GM12878 (cell line): ENCODE data around the gene ADAMTSL5. TPM values are rescaled to one million over a fixed set of nuclear protein-coding genes. Genes with fewer than 3 reads are reported as not detected.

Experiments used
- ATAC-seq: fragments of 200-7000 bp; cut with Tn5 transposase; 3 replicates; pipeline ENCODE4 v1.9.1; 2020; ENCODE audit warnings: mild to moderate bottlenecking, moderate library complexity
- BruUV-seq: library from RNA; stranded (reverse); fragments of 400-500 nt; replicated peaks from 2 replicates; lab custom pipeline; 2021; lab: Mats Ljungman, UMichigan
- CTCF ChIA-PET: fragments of 300-600 bp; sonication (Branson Sonifier 250); formaldehyde crosslinking; extraction: SDS; loops from one replicate; lab custom pipeline; 2021; ENCODE audit warnings: inconsistent platforms; lab: Yijun Ruan, JAX
- POLR2A ChIA-PET: fragments of 350-600 bp; formaldehyde crosslinking; extraction: SDS; loops from one replicate; lab custom pipeline; 2021; ENCODE audit warnings: inconsistent platforms; lab: Charles Lee
- RAD21 ChIA-PET: fragments of 300-600 bp; sonication (Branson Sonifier 250); formaldehyde crosslinking; loops from one replicate; lab custom pipeline; 2023; ENCODE audit warnings: antibody characterized with exemption; ENCODE audit not compliant: unreplicated experiment; lab: Charles Lee
- SMC1A ChIA-PET: fragments of 300-600 bp; sonication (Branson Sonifier 250); formaldehyde crosslinking; loops from one replicate; lab custom pipeline; 2023; ENCODE audit not compliant: unreplicated experiment, uncharacterized antibody; lab: Charles Lee
- DNase-seq: peaks from one replicate; pipeline ENCODE4 v3.0.0-alpha.2; 2011; ENCODE audit warnings: low read depth, low spot score
- FAIRE-seq: peaks from 3 replicates; lab custom pipeline; 2011; peaks lifted over from hg19 to GRCh38; lab: Jason Lieb, UNC
- H2AFZ ChIP-seq: 2 replicates; pipeline ENCODE4 v1.6.0; 2011; ENCODE audit warnings: low read depth, low read length, control low read depth; ENCODE audit not compliant: control insufficient read depth
- H3K27ac ChIP-seq: 2 replicates; pipeline ENCODE4 v1.5.1; 2011; ENCODE audit warnings: control low read depth; ENCODE audit not compliant: control insufficient read depth, insufficient read depth
- H3K27me3 ChIP-seq, 2 experiments: replicated peaks in 1 of 2; 2 replicates each; pipeline versions ENCODE4 v1.6.0 to v1.6.1; 2011; ENCODE audit warnings: low read length in 1 of 2; ENCODE audit not compliant: control insufficient read depth in 2 of 2, insufficient read depth in 2 of 2
- H3K36me3 ChIP-seq, 2 experiments: 2 replicates each; pipeline ENCODE4 v1.5.1; 2011; ENCODE audit warnings: low read length in 1 of 2; ENCODE audit not compliant: control insufficient read depth in 2 of 2, insufficient read depth in 2 of 2
- H3K4me1 ChIP-seq: 2 replicates; pipeline ENCODE4 v1.6.1; 2011; ENCODE audit warnings: mild to moderate bottlenecking, low read length, moderate library complexity, mixed read lengths; ENCODE audit not compliant: control insufficient read depth, insufficient read depth
- H3K4me2 ChIP-seq: 2 replicates; pipeline ENCODE4 v1.6.0; 2011; ENCODE audit warnings: control low read depth; ENCODE audit not compliant: control insufficient read depth, insufficient read depth
- H3K4me3 ChIP-seq: fragments of 200-600 bp; sonication (generic); 2 replicates; pipeline ENCODE4 v1.5.1; 2016
- H3K79me2 ChIP-seq: 2 replicates; pipeline ENCODE4 v1.6.0; 2011; ENCODE audit warnings: low read length; ENCODE audit not compliant: control insufficient read depth, insufficient read depth
- H3K9ac ChIP-seq: 2 replicates; pipeline ENCODE4 v1.8.0; 2011; ENCODE audit warnings: low read length, control low read depth, mixed read lengths; ENCODE audit not compliant: control insufficient read depth, insufficient read depth
- H3K9me3 ChIP-seq: replicated peaks from 3 replicates; pipeline ENCODE4 v1.5.1; 2011; ENCODE audit warnings: mild to moderate bottlenecking, low read length; ENCODE audit not compliant: control insufficient read depth, insufficient read depth
- H4K20me1 ChIP-seq: 2 replicates; pipeline ENCODE4 v1.6.0; 2011; ENCODE audit not compliant: control insufficient read depth, insufficient read depth
- BRCA1 ChIP-seq: IDR thresholded peaks from 2 replicates; pipeline ENCODE4 v1.6.1; 2011; ENCODE audit warnings: low read depth, low read length, improper control_type of control experiment
- CEBPB ChIP-seq, 2 experiments: fragments of 150-350 bp in 1 of 2; IDR thresholded peaks; 2 replicates each; pipeline ENCODE4 v1.6.1; 2012 to 2014; ENCODE audit warnings: low read depth in 2 of 2, low read length in 2 of 2, borderline replicate concordance in 1 of 2, inconsistent platforms in 1 of 2
- HCFC1 ChIP-seq: fragments of 150-350 bp; IDR thresholded peaks from 2 replicates; pipeline ENCODE4 v1.6.1; 2014; ENCODE audit warnings: low read length
- JUNB ChIP-seq: IDR thresholded peaks from 2 replicates; pipeline ENCODE4 v1.6.1; 2016; ENCODE audit warnings: antibody characterized with exemption, mild to moderate bottlenecking
- MEF2B ChIP-seq: fragments of 450-650 bp; IDR thresholded peaks from 2 replicates; pipeline ENCODE4 v1.6.1; 2018; ENCODE audit warnings: mild to moderate bottlenecking, moderate library complexity; ENCODE audit not compliant: partially characterized antibody, poor library complexity, severe bottlenecking
- PAX8 ChIP-seq: fragments of 450-650 bp; IDR thresholded peaks from 2 replicates; pipeline ENCODE4 v1.6.1; 2017; ENCODE audit warnings: mild to moderate bottlenecking, moderate library complexity
- POLR2AphosphoS5 ChIP-seq: IDR thresholded peaks from 2 replicates; pipeline ENCODE4 v1.6.1; 2011; ENCODE audit warnings: mild to moderate bottlenecking, low read length, inconsistent platforms
- ZNF384 ChIP-seq: IDR thresholded peaks from 2 replicates; pipeline ENCODE4 v1.6.1; 2012; ENCODE audit warnings: low read depth, mild to moderate bottlenecking, low read length, improper control_type of control experiment, borderline replicate concordance
- WGBS: methylation state at CpG from one replicate; pipeline ENCODE4 v1.1.6; 2016; ENCODE audit warnings: low lambda C conversion rate; ENCODE audit not compliant: insufficient replicate concordance, insufficient coverage; ENCODE audit errors: missing lambda C conversion rate; 5-methylcytosine and 5-hydroxymethylcytosine counted together
- in situ Hi-C: fragments of 300-500 bp; cut with MboI; formaldehyde crosslinking; loops from 9 replicates; pipeline ENCODE4 v1.14.3; 2018; ENCODE audit warnings: mixed read lengths
- intact Hi-C: fragments of 100-400 bp; cut with micrococcal nuclease; formaldehyde crosslinking; loops from one replicate; pipeline ENCODE4 v1.14.2; 2022; ENCODE audit not compliant: unreplicated experiment
- polyA plus RNA-seq, 11 experiments: library from polyadenylated mRNA; depleted of rRNA in 4 of 11; unstranded in 6 of 11; stranded (reverse) in 5 of 11; fragments of >200 nt; fragmentation: Nextera tagmentation in 4 of 11; fragmentation: Illumina TruSeq in 1 of 11; extraction: Ambion mirVana in 4 of 11; extraction: Trizol in 1 of 11; gene quantifications; 1 replicate in 1 of 11; 2 replicates in 10 of 11; pipeline versions ENCODE4 v1.2.1 to v1.2.3, GENCODE V29; 2011 to 2016; ENCODE audit warnings: inconsistent platforms in 2 of 11, missing spikeins in 2 of 11, low read depth in 1 of 11
- total RNA-seq, 4 experiments: library from RNA; depleted of rRNA in 3 of 4; stranded (reverse); fragments of >200 nt in 3 of 4; fragmentation: Illumina TruSeq in 1 of 4; extraction: Trizol in 1 of 4; gene quantifications; 2 replicates each; pipeline versions ENCODE4 v1.2.1 to v1.2.3, GENCODE V29; 2013 to 2021
- TF ChIP-seq, protein P1 (sequence below): fragments of 450-650 bp; IDR thresholded peaks from 2 replicates; pipeline ENCODE4 v1.6.1; 2017; ENCODE audit warnings: mild to moderate bottlenecking, low read depth, inconsistent platforms; ENCODE audit not compliant: poor library complexity, severe bottlenecking

ADAMTSL5 gene
- total and polyA plus RNA-seq, 10 of the 15 experiments (the other 5 are each of a cell fraction or from before 2014, with no cell fraction given): 0.04 to 0.83 (median 0.32) TPM; not detected in 4

DNA sequence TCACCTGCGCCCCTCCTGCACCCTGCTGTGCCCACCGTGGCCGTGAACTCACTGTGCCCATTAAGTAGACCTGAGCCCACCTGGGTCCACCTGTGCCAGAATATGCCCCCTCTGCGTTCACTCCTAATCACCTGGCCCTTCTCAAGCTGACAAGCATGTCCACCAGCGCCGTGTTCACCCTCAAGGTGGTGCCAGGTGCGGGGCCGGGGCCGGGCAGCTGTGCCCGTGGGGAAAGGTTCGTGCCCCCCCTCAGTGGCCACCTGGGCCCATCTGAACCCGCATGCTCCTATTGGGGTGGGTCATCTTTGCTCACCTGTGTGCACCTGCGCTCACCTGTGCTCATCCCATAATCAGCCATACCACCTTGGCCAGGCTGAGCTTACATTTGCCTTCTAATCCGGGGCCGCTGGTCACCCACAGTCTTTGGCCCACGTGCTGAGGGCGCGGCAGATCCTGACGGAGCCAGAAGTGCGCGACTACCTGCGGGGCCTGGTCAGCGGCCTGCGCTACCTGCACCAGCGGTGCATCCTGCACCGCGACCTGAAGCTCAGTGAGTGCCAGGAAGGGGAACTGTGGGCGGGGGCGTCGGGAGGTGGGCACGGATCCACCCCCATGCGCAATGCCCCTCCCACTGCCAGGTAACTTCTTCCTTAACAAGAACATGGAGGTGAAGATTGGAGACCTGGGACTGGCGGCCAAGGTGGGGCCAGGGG, 13.4 kb upstream of the ADAMTSL5 start:
- Histone ChIP-seq H3K27me3 (peaks cover 0 to 2% of the 10 kb centered on the region in 2 experiments; a peak in 3 of 4 replicates), H4K20me1 (no peaks in the 10 kb centered on the region), H2AFZ (no peak overlapping the region), H3K4me3 (no peak overlapping the region), H3K4me1 (no peaks in the 10 kb centered on the region), H3K9me3 (no peaks in the 10 kb centered on the region), H3K4me2 (no peak overlapping the region), H3K9ac (no peak overlapping the region), H3K79me2 (no peaks in the 10 kb centered on the region), H3K36me3 (no peaks in the 10 kb centered on the region), H3K27ac (no peak overlapping the region)
- SMC1A ChIA-PET: no interaction called here
- no peak for FAIRE-seq
- intact Hi-C loops: no loop called here
- CTCF ChIA-PET: no interaction called here
- TF ChIP-seq BRCA1 (no peak), HCFC1 (no peak), ZNF384 (no peak), CEBPB (IDR thresholded peaks at IDR 0.05; ENCODE audit: borderline replicate concordance in 1 of 2, low read depth in 2 of 2, low read length in 2 of 2) (no peak), MEF2B (no peak), PAX8 (no peak), JUNB (no peak), POLR2AphosphoS5 (no peak)
- TF ChIP-seq, protein P1, sequence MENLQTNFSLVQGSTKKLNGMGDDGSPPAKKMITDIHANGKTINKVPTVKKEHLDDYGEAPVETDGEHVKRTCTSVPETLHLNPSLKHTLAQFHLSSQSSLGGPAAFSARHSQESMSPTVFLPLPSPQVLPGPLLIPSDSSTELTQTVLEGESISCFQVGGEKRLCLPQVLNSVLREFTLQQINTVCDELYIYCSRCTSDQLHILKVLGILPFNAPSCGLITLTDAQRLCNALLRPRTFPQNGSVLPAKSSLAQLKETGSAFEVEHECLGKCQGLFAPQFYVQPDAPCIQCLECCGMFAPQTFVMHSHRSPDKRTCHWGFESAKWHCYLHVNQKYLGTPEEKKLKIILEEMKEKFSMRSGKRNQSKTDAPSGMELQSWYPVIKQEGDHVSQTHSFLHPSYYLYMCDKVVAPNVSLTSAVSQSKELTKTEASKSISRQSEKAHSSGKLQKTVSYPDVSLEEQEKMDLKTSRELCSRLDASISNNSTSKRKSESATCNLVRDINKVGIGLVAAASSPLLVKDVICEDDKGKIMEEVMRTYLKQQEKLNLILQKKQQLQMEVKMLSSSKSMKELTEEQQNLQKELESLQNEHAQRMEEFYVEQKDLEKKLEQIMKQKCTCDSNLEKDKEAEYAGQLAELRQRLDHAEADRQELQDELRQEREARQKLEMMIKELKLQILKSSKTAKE: no peak
- in situ Hi-C loops: no loop called here
- no peak for ATAC-seq
- 61% methylated on average over 32 of the region's 33 CpGs for WGBS
- no TSS peak for BruUV-seq
- no peak for DNase-seq
- RAD21 ChIA-PET: no interaction called here
- POLR2A ChIA-PET: no interaction called here
